GM04503 (cell line): Measurements from ENCODE around the gene RNF213.
"Not testable (repeated sequence)": the region's sequence is repeated elsewhere in the genome, so short reads cannot be mapped to it uniquely, and the experiment has no call there.

Experiments
- DNase-seq: peaks from one replicate; pipeline ENCODE4 v3.0.0-alpha.2; 2012; ENCODE audit warnings: low read depth

RNF213 gene

GRCh38 chr17:80295146-80295545 is 34.5 kb downstream of the RNF213 start:
- DNase-seq: no peak

DNA sequence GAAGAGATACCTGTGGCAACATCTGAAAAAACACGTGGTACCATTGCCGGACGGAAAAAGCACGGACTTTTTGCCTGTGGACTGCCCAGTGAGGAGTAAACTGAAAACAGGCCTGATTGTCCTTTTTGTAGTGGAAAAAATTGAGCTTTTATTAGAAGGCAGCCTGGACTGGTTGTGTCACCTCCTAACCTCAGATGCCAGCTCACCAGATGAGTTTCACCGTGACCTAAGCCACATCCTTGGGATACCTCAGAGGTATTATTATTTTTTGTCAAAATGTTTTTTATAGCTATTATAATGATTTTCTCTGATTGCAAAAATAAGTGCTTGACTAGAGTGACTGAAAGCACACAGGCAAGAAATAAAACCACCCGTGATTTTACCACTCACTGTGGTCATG is 34.9 kb downstream of the RNF213 start:
- no peak for DNase-seq

GRCh38 chr17:80296221-80296620 is 35.6 kb downstream of the RNF213 start:
- DNase-seq: no peak

DNA sequence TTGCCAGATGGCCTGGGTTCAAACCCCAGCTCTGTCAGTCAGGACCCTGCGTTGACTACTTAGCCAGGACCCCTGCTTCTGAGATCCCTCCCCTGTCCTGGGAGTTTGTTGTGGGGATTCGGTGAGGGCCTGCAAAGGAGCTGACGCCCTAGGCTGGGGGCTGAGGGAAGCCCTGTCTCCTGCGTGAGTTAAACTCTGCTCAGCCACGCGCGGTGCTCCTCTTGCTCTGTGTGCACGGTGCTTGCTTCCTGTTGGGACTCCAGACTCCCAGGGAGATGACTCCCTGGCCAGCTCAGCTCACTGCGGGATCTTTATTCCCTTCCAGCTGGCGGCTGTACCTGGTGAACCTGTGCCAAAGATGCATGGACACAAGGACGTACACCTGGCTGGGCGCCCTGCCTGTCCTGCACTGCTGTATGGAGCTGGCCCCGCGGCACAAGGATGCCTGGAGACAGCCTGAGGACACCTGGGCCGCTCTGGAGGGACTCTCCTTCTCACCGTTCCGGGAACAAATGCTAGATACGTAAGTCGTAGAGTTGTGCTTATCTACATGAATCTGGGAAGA is 37.4 kb downstream of the RNF213 start:
- no peak for DNase-seq

GRCh38 chr17:80299350-80300100 is 38.9 kb downstream of the RNF213 start:
- DNase-seq: not testable (repeated sequence)

- DNase-seq: not testable (repeated sequence)
Observed at GRCh38 chr17:80300756-80301155, 40.1 kb downstream of the RNF213 start.

DNA sequence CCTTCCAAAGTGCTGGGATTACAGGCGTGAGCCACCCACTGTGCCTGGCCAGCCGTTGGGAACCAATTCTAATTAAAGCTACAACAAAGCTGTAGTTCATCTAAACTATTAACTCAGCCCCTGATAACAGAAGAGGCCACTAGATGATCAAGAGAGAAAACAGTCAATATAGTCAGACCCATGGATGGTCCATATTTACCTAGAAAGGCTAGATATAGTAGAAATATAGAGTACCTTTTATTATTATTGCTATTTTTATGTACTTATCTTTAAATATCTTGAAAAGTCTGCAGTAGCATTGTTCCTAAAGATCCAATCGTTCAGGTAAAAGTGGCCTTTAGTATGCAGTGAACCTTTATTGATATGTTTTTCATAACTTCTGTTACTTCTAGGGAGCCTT is 43.2 kb downstream of the RNF213 start:
- DNase-seq: no peak

- DNase-seq: no peak
Observed at GRCh38 chr17:80307994-80308691, 47.5 kb downstream of the RNF213 start.

DNA sequence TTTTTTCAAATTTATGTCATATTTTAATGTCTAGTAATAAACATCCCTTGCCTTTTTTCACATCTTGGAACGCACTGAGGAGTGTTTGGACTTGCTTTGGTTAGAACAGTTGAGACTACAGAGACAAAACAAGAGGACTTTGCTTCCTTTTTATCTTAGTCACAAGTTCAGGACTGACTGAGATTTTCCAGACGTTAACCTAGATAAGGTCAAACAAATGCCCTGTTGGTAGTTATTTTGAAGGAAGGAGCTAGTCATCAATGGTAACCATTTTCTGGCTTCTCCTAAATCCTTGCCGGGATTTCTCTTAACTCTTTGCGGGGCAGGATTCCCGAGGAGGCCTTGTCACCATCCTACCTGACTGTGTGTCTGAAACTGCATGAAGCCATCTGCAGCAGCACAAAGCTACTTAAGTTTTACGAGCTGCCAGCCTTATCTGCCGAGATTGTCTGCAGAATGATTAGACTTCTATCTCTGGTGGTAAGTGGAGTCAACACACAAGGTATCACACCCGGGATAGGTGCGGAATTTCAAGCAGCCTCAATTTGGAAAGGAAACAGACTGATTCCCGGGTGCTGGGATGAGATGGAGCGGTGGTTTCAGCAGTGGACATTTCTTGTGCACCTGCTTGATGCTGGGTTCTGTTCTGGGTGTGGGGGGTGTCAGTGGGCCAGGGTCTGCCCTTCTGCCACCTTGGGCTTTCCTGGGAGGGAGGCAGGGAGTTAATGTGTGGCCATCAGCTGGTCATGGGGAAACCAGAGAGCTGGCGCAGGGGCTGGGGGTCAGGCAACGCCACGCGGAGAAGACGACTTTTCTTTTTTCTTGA is 48.3 kb downstream of the RNF213 start:
- no peak for DNase-seq

- DNase-seq: no peak
Observed at GRCh38 chr17:80311216-80311827, 50.7 kb downstream of the RNF213 start.

DNA sequence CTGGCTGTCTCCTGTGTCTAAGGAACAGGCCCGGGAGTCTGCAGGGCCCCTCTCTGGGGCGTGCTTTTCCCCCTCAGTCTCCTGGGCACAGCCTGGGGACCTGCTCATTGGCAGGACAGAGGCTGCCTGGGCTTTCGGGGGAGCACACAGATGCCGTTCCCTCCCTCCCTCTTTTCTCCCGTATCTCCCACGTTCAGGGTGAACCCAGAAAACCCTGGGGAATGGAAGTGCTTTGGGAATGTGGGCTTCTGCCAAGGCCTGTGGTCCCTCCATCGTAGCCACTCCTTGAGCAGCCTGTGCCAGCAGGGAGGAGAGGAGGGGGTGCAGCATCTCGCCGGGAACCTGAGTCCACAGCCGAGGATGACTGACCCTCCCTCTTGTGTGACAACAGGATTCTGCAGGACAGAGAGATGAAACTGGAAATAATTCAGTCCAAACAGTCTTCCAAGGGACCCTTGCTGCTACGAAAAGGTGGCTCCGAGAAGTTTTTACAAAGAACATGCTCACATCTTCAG is 52.0 kb downstream of the RNF213 start:
- DNase-seq: no peak

- no peak for DNase-seq
Observed at GRCh38 chr17:80313160-80313829, 52.6 kb downstream of the RNF213 start.

DNA sequence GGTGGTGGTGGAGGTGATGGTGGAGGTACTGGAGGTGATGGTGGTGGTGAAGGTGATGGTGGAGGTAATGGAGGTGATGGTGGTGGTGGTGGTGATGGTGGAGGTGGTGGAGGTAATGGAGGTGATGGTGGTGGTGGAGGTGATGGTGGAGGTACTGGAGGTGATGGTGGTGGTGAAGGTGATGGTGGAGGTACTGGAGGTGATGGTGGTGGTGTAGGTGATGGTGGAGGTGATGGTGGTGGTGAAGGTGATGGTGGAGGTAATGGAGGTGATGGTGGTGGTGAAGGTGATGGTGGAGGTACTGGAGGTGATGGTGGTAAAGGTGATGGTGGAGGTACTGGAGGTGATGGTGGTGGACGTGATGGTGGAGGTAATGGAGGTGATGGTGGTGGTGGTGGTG is 53.3 kb downstream of the RNF213 start:
- not testable (repeated sequence) for DNase-seq

DNA sequence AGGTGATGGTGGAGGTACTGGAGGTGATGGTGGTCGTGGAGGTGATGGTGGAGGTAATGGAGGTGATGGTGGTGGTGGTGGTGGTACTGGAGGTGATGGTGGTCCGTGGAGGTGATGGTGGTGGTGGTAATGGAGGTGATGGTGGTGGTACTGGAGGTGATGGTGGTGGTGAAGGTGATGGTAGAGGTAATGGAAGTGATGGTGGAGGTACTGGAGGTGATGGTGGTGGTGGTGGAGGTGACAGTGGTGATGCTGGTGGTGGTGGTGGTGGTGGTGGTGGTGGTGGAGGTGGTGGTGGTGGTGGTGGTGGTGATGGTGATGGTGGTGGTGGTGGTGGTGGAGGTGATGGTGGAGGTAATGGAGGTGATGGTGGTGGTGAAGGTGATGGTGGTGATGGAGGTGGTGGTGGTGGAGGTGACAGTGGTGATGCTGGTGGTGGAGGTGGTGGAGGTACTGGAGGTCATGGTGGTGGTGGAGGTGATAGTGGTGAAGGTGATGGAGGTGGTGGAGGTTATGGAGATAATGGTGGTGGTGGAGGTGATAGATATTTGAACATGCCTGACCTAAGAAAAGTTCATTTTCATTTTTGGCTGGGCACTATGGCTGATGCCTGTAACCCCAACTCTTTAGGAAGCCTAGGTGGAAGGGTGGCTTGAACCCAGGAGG is 55.0 kb downstream of the RNF213 start:
- no peak for DNase-seq

GRCh38 chr17:80316431-80316830 is 55.8 kb downstream of the RNF213 start:
- no peak for DNase-seq

DNA sequence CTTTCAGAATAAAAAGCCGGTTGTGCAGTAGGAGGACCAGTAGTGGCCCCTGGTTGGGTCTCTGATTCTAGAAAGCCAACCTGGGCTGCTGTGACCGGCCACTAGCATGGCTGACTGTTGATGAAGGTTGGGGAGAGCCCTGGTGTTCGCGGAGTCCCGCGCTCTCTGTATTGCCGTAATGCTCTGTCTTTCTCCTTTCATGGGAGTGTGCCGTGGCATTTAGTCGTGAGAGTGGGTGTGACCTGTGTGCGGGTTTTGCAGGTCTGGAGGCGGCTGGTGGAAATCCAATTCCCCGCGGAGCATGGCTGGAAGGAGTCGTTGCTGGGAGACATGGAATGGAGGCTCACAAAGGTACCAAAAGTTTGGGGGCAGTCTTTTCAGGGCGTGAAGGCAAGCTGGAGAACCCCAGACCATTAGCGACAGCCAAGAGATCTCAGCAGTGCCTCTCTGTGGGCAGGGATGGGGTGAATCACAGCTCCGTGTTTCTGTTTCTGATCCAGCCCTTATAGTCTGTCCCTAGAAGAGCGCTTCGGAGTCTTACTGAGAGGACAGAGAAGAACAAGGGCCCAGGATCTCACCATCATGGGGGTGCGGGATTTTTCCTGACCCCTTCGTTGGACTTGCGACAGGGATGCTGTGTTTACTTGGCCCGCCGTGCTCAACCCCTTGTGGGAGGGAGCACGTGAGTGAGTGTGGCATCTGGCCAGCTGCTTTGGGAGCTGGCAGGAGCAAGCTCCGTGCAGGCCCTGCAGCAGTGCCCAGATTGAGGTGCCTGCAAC is 56.5 kb downstream of the RNF213 start:
- DNase-seq: no peak

GRCh38 chr17:80317706-80317980 is 57.0 kb downstream of the RNF213 start:
- no peak for DNase-seq

- DNase-seq: no peak
Observed at GRCh38 chr17:80318166-80318565, 57.5 kb downstream of the RNF213 start.

- no peak for DNase-seq
Observed at GRCh38 chr17:80319262-80319998, 58.8 kb downstream of the RNF213 start.

DNA sequence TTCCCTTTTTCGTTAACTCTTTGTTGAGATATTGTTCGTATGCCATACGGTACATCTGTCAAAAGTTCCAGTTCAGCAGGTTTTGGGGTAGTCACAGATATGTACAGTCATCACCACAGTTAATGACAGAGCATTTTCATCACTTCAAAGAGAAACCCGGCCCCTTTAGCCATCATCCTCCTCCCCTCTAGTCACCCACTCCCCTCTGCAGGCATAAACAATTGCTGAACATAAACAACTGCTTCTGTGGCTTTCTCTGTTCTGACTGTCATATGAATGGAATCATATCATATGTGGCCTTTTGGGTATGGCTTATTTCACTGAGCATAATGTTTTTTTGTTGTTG is 59.3 kb downstream of the RNF213 start:
- DNase-seq: no peak
